GM12878 (cell line): Measurements from ENCODE around the gene NMRK1. TPM values are rescaled to one million over a fixed set of nuclear protein-coding genes. Genes with fewer than 3 reads are reported as not detected.

ENCODE experiments used
- CUX1 ChIP-seq: IDR thresholded peaks from 2 replicates; pipeline ENCODE4 v1.6.1; 2012; ENCODE audit warnings: improper control_type of control experiment, low read depth, low read length; ENCODE audit not compliant: insufficient replicate concordance
- ESRRA ChIP-seq: IDR thresholded peaks from 2 replicates; pipeline ENCODE4 v1.6.1; 2012; ENCODE audit warnings: mild to moderate bottlenecking, low read length, improper control_type of control experiment
- GATAD2B ChIP-seq: fragments of 450-650 bp; conservative IDR thresholded peaks from 2 replicates; pipeline ENCODE4 v1.6.1; 2017; ENCODE audit warnings: low read depth, mild to moderate bottlenecking, moderate library complexity
- HDAC6 ChIP-seq: fragments of 200-600 bp; sonication (generic); IDR thresholded peaks from one replicate; pipeline ENCODE4 v1.8.0; 2017; ENCODE audit warnings: antibody characterized with exemption; ENCODE audit not compliant: unreplicated experiment
- JUNB ChIP-seq: IDR thresholded peaks from 2 replicates; pipeline ENCODE4 v1.6.1; 2016; ENCODE audit warnings: antibody characterized with exemption, mild to moderate bottlenecking
- MTA2 ChIP-seq: fragments of 450-650 bp; IDR thresholded peaks from 2 replicates; pipeline ENCODE4 v1.6.1; 2016; ENCODE audit warnings: low read depth, mild to moderate bottlenecking, moderate library complexity
- NFYB ChIP-seq: IDR thresholded peaks from 2 replicates; pipeline ENCODE4 v1.6.1; 2011; ENCODE audit warnings: low read depth, mild to moderate bottlenecking, low read length, improper control_type of control experiment, moderate library complexity; ENCODE audit not compliant: insufficient read depth
- RUNX3 ChIP-seq: IDR thresholded peaks from 2 replicates; pipeline ENCODE4 v1.6.1; 2012; ENCODE audit warnings: low read length, inconsistent platforms
- SKIL ChIP-seq: fragments of 450-650 bp; IDR thresholded peaks from 2 replicates; pipeline ENCODE4 v1.6.1; 2017; ENCODE audit warnings: mild to moderate bottlenecking, low read depth, inconsistent platforms; ENCODE audit not compliant: poor library complexity, severe bottlenecking
- SMAD1 ChIP-seq: fragments of 450-650 bp; IDR thresholded peaks from 2 replicates; pipeline ENCODE4 v1.6.1; 2018; ENCODE audit warnings: mild to moderate bottlenecking, low read depth; ENCODE audit not compliant: partially characterized antibody
- SMARCA5 ChIP-seq: fragments of 450-650 bp; IDR thresholded peaks from 2 replicates; pipeline ENCODE4 v1.6.1; 2017; ENCODE audit warnings: mild to moderate bottlenecking
- TARDBP ChIP-seq: IDR thresholded peaks from 2 replicates; pipeline ENCODE4 v1.6.1; 2016; ENCODE audit warnings: borderline replicate concordance
- USF1 ChIP-seq: IDR thresholded peaks from 2 replicates; pipeline ENCODE4 v1.6.1; 2011; ENCODE audit warnings: borderline replicate concordance, low read depth, mild to moderate bottlenecking, moderate library complexity, mixed read lengths, low read length; ENCODE audit not compliant: insufficient read depth; ENCODE audit errors: extremely low read length
- ZNF687 ChIP-seq: fragments of 450-650 bp; IDR thresholded peaks from 2 replicates; pipeline ENCODE4 v1.6.1; 2017; ENCODE audit warnings: mild to moderate bottlenecking, moderate library complexity
- polyA plus RNA-seq, 11 experiments: library from polyadenylated mRNA; depleted of rRNA in 4 of 11; unstranded in 6 of 11; stranded (reverse) in 5 of 11; fragments of >200 nt; fragmentation: Nextera tagmentation in 4 of 11; fragmentation: Illumina TruSeq in 1 of 11; extraction: Ambion mirVana in 4 of 11; extraction: Trizol in 1 of 11; gene quantifications; 1 replicate in 1 of 11; 2 replicates in 10 of 11; pipeline versions ENCODE4 v1.2.1 to v1.2.3, GENCODE V29; 2011 to 2016; ENCODE audit warnings: inconsistent platforms in 2 of 11, missing spikeins in 2 of 11, low read depth in 1 of 11
- total RNA-seq, 4 experiments: library from RNA; depleted of rRNA in 3 of 4; stranded (reverse); fragments of >200 nt in 3 of 4; fragmentation: Illumina TruSeq in 1 of 4; extraction: Trizol in 1 of 4; gene quantifications; 2 replicates each; pipeline versions ENCODE4 v1.2.1 to v1.2.3, GENCODE V29; 2013 to 2021

NMRK1 gene
- total and polyA plus RNA-seq, 10 of the 15 experiments (the other 5 are each of a cell fraction or from before 2014, with no cell fraction given), result 8.4 to 17.2 (median 12.1) TPM

GRCh38 chr9:75087824-75088645, at the start of gene NMRK1, which contains the start of gene OSTF1 (continued):
- TF ChIP-seq CUX1 (no peak), NFYB (0 out of 2 replicates have a peak, but pooled peaks have one; percentile 10), SMAD1 (no peak), RUNX3 (0 out of 2 replicates have a peak, but pooled peaks have one; percentile 12), MTA2 (no peak), JUNB (no peak), TARDBP (no peak), USF1 (no peak), GATAD2B (peak; percentile 30), HDAC6 (no peak), ZNF687 (peak; percentile 68), ESRRA (no peak), SMARCA5 (peak; percentile 50), SKIL (no peak)
